ENCODE data around the gene TRAPPC11.

- TF ChIP-seq CTCF (IDR thresholded peaks at IDR 0.05) (no peak), POLR2A (IDR thresholded peaks at IDR 0.05) (no peak)
Observed at GRCh38 chr4:183718876-183719275, 59.8 kb downstream of the TRAPPC11 start.
